Duodenal mucosa (tissue), 2 donors: Measurements from ENCODE around the gene CLCA4.
"Not testable (repeated sequence)": the region's sequence is repeated elsewhere in the genome, so short reads cannot be mapped to it uniquely, and the experiment has no call there.

ENCODE experiments used
- H3K27ac ChIP-seq: one replicate; pipeline ENCODE4 v1.7.0; 2013; ENCODE audit warnings: low read depth, low read length
- H3K27me3 ChIP-seq, 2 donors: one replicate each; pipeline ENCODE4 v1.7.0; 2013; ENCODE audit warnings: low read length in 2 of 2, control low read depth in 1 of 2; ENCODE audit not compliant: insufficient read depth in 2 of 2, control insufficient read depth in 1 of 2
- H3K36me3 ChIP-seq, 2 donors: one replicate each; pipeline ENCODE4 v1.7.0; 2013; ENCODE audit warnings: low read length in 2 of 2, control low read depth in 1 of 2; ENCODE audit not compliant: insufficient read depth in 2 of 2, control insufficient read depth in 1 of 2
- H3K4me1 ChIP-seq, 2 donors: one replicate each; pipeline ENCODE4 v1.7.0; 2013; ENCODE audit warnings: low read length in 2 of 2, control low read depth in 1 of 2; ENCODE audit not compliant: insufficient read depth in 2 of 2, control insufficient read depth in 1 of 2
- H3K4me3 ChIP-seq, 2 donors: one replicate each; pipeline ENCODE4 v1.7.0; 2013; ENCODE audit warnings: low read length in 2 of 2, low read depth in 1 of 2
- H3K9ac ChIP-seq, 2 donors: one replicate each; pipeline ENCODE4 v1.7.0; 2013; ENCODE audit warnings: low read length in 2 of 2, low read depth in 1 of 2
- H3K9me3 ChIP-seq, 2 donors: one replicate each; pipeline ENCODE4 v1.7.0; 2013; ENCODE audit warnings: low read length in 2 of 2, control low read depth in 1 of 2; ENCODE audit not compliant: control insufficient read depth in 1 of 2

Gene CLCA4

DNA sequence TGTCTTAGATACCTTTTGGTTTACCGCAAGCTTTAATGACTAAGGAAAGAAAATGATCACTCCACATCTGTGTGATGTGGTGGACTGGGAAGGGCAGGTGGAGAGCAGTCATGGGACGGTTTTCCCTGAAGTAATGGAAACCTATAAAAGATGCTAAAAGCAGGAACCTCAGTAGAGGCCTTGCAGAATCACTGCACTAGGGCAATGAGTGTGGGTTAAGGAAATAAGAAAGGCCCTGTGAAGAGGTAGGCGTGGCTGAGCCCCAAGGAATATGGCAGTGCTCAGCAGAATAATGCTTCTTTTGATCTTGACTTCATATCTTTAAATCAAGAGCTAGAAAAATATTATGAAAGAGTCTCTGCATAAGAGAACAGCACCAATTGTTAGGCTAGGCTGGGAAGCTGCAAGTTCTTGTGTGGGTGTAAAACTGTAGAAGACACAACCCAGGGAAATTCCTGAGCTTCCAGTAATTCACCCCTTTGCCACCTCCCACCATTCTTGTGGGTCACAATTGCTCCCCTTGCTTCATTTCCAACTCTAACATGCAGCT is 49.9 kb downstream of the CLCA4 start:
- no peaks in the 10 kb centered on the region for H3K4me1 ChIP-seq
- H3K9ac ChIP-seq: no peak overlapping the region
- no peaks in the 10 kb centered on the region for H3K36me3 ChIP-seq
- H3K4me3 ChIP-seq: no peak overlapping the region
- no peaks in the 10 kb centered on the region for H3K27me3 ChIP-seq
- peaks cover 9% of the 10 kb centered on the region in 2 donors for H3K9me3 ChIP-seq
- no peak overlapping the region for H3K27ac ChIP-seq

DNA sequence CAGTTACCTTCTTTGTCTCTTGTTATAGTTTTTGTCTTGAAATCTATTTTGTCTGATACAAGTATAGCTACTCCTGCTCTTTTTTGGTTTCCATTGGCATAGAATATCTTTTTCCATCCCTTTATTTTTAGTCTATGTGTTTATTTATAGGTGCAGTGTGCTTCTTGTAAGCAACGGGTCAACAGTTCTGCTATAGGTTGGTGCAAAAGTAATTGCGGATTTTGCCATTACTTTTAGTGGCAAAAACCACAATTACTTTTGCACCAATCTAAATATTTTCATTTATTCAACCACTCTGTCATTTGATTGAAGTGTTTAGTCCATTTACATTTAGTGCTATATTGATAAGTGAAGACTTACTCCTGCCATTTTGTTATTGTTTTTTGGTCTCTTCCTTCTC is 59.2 kb downstream of the CLCA4 start:
- not testable (repeated sequence) for H3K9me3 ChIP-seq, H3K36me3 ChIP-seq, H3K27ac ChIP-seq, H3K4me1 ChIP-seq, H3K9ac ChIP-seq, H3K27me3 ChIP-seq, H3K4me3 ChIP-seq

DNA sequence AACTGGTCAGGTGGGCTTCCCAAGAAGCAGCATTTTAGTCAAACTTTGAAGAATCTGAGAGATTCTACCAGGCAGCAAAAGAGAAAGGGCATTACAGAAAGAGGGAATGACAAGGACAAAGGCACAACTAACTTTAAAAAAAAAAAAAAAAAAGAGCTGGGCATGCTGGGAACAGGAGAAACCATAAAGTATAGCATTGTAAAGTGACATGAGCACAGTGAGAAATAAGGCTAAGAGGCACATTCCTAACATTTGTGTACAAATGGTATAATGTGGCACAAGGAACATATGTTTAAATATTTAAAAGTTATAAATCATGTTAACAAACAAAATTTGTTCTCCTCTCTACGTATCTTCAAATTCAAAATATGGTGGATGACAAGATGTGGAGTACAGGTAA is 69.6 kb downstream of the CLCA4 start:
- H3K36me3 ChIP-seq: no peaks in the 10 kb centered on the region
- H3K4me3 ChIP-seq: no peak overlapping the region
- H3K27me3 ChIP-seq: no peaks in the 10 kb centered on the region
- peaks cover 3 to 18% of the 10 kb centered on the region in 2 donors for H3K4me1 ChIP-seq
- no peak overlapping the region for H3K9ac ChIP-seq
- H3K27ac ChIP-seq: no peak overlapping the region
- H3K9me3 ChIP-seq: peaks cover 0 to 10% of the 10 kb centered on the region in 2 donors

DNA sequence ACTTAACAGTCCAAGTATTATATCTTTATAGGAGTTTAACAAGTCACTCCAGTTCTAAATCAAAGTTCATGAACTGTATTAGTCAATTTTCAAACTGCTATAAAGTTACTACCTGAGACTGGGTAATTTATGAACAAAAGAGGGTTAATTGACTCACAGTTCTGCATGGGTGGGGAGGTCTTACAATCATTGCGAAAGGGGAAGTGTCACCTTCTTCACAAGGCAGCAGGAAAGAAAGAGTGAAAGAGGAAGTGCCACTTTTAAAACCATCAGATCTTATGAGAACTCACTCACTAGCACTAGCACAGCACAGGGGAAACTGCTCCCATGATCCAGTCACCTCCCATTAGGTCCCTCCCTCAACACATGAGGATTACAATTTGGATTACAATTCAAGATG is 70.0 kb downstream of the CLCA4 start:
- Histone ChIP-seq H3K27ac (no peak overlapping the region), H3K4me3 (no peak overlapping the region), H3K36me3 (no peaks in the 10 kb centered on the region), H3K4me1 (peaks cover 3 to 18% of the 10 kb centered on the region in 2 donors), H3K9me3 (peaks cover 0 to 10% of the 10 kb centered on the region in 2 donors), H3K27me3 (no peaks in the 10 kb centered on the region), H3K9ac (no peak overlapping the region)

DNA sequence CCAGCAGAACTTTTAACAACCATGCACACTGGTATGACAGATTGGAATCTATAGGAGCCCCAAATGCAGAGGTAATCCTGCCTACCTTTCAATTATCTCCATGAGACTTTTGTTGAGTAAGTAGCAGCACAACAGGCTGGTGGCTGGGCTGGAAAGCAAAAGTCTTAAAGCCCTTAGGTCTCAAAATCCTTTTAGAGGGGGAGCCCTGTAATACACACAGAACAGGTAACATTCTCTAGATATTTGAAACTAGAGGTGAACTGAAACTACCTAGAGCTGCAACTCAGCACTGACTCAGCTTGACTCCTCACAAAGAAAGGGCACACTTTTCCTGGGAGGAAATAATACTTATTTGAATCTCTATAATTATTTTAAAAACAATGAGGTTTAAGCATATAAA is 71.5 kb downstream of the CLCA4 start:
- H3K4me1 ChIP-seq: peaks cover 3 to 18% of the 10 kb centered on the region in 2 donors
- peaks cover 0 to 10% of the 10 kb centered on the region in 2 donors for H3K9me3 ChIP-seq
- H3K27me3 ChIP-seq: no peaks in the 10 kb centered on the region
- no peak overlapping the region for H3K4me3 ChIP-seq
- H3K27ac ChIP-seq: no peak overlapping the region
- no peaks in the 10 kb centered on the region for H3K36me3 ChIP-seq
- H3K9ac ChIP-seq: no peak overlapping the region

DNA sequence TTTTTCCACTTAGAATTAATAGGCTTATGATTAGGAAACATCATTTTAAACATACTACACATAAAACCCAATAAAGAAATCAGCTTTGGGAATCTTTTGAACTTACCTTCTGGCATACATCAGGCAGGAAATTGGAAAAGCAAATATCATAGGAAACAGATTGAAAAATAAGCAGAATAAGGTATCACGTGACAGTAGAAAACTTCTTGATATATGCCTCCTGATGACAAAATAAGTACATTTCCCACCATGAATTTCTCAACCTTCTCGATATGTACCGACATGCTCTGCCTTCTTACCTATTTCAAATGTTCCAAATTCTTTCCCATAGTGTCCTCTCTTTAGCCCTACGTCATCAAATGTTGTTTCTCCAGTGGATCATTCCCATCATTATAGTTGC is 72.4 kb downstream of the CLCA4 start:
- H3K4me3 ChIP-seq: no peak overlapping the region
- no peaks in the 10 kb centered on the region for H3K36me3 ChIP-seq
- H3K4me1 ChIP-seq: peaks cover 3 to 18% of the 10 kb centered on the region in 2 donors
- H3K27ac ChIP-seq: no peak overlapping the region
- peaks cover 0 to under 1% of the 10 kb centered on the region in 2 donors for H3K9me3 ChIP-seq
- H3K9ac ChIP-seq: no peak overlapping the region
- no peaks in the 10 kb centered on the region for H3K27me3 ChIP-seq

DNA sequence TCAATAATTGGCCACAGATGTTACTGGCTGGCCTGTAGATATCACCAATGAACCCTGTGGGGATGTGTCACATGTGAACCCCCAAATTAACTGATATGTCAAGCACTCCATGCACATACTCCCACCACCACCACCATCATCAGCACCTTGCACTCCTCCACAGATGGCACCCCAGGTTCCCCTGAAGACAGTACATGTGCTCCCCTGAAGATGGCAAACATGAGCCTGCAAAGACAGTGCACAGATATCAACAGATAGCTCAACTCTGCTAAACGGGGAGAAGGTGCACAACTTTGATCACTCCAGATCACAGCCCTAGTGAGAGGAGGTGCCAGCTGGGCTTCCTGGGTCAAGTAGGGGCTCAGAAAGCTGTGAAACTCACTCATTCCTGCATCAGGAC is 74.4 kb downstream of the CLCA4 start:
- Histone ChIP-seq H3K27ac (no peak overlapping the region), H3K4me1 (peaks cover 3 to 10% of the 10 kb centered on the region in 2 donors), H3K4me3 (no peak overlapping the region), H3K27me3 (no peaks in the 10 kb centered on the region), H3K36me3 (no peaks in the 10 kb centered on the region), H3K9ac (no peak overlapping the region), H3K9me3 (no peaks in the 10 kb centered on the region)
